HL-60 (cell line): ENCODE measurements around the gene NKD1.

Experiments used
- DNase-seq, 2 experiments: peaks; one replicate each; pipeline ENCODE4 v3.0.0-alpha.2; 2010 to 2020; ENCODE audit warnings: low read depth in 1 of 2, low spot score in 1 of 2
- H3K27ac ChIP-seq: fragments of 250-450 bp; sonication (Bioruptor Pico); replicated peaks from 2 replicates; pipeline ENCODE4 v1.5.1; 2020; ENCODE audit warnings: mild to moderate bottlenecking, moderate library complexity
- H3K27me3 ChIP-seq: fragments of 250-450 bp; sonication (Bioruptor Pico); 2 replicates; pipeline ENCODE4 v1.5.1; 2021; ENCODE audit warnings: mild to moderate bottlenecking, moderate library complexity; ENCODE audit not compliant: insufficient read depth, poor library complexity, severe bottlenecking
- H3K4me3 ChIP-seq: replicated peaks from 2 replicates; pipeline ENCODE4 v1.5.1; 2011; ENCODE audit warnings: mild to moderate bottlenecking, control low read depth, low read length; ENCODE audit not compliant: insufficient read depth
- CTCF ChIP-seq: IDR thresholded peaks from one replicate; pipeline ENCODE4 v1.5.1; 2011; ENCODE audit warnings: low read length, control low read depth, inconsistent platforms; ENCODE audit not compliant: insufficient read depth
- GABPA ChIP-seq: IDR thresholded peaks from 2 replicates; pipeline ENCODE4 v1.6.1; 2012; ENCODE audit warnings: low read depth
- POLR2AphosphoS5 ChIP-seq: IDR thresholded peaks from 2 replicates; pipeline ENCODE4 v1.6.1; 2012; ENCODE audit warnings: low read depth
- SPI1 ChIP-seq: IDR thresholded peaks from 2 replicates; pipeline ENCODE4 v1.6.1; 2012; ENCODE audit warnings: low read depth, mild to moderate bottlenecking, borderline replicate concordance
- TF ChIP-seq, protein P1 (sequence below): IDR thresholded peaks from 2 replicates; pipeline ENCODE4 v1.6.1; 2012; ENCODE audit warnings: low read depth; ENCODE audit not compliant: insufficient replicate concordance

NKD1 gene

DNA sequence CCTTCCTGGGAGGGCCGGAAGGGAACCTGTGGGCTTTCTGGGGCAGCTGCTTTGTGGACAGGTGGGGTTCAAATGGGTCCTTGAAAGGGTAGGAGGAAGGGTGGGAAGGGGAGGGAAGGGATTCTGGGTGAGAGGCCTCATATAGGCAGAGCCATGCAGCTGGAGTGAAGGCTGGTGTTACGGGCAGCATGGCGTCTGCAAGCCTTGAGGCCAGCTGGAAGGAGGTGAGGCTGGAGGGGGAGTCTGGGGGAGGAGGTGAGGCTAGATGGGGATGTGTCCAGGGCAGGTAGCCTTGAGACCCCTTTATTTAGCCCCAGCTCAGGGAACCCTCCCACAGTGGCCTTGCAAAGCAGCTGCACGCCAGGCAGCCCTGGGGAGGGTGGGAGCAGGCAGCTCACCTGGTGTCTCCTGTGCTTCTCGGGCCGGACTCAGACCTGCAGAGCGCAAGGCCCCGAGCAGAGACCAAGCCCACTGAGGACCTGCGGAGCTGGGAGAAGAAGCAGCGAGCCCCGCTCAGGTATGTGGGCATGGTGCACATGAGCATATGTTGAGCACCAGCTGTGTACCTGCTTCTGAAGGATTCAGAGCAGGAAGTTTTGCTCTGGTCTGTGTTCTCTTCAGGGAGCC lies 82.3 kb downstream of the NKD1 start:
- H3K4me3 ChIP-seq, result no peak overlapping the region
- TF ChIP-seq GABPA (no peak), POLR2AphosphoS5 (no peak), CTCF (no peak), SPI1 (no peak)
- no peak for DNase-seq
- no peak overlapping the region for H3K27ac ChIP-seq
- no peaks in the 10 kb centered on the region for H3K27me3 ChIP-seq

DNA sequence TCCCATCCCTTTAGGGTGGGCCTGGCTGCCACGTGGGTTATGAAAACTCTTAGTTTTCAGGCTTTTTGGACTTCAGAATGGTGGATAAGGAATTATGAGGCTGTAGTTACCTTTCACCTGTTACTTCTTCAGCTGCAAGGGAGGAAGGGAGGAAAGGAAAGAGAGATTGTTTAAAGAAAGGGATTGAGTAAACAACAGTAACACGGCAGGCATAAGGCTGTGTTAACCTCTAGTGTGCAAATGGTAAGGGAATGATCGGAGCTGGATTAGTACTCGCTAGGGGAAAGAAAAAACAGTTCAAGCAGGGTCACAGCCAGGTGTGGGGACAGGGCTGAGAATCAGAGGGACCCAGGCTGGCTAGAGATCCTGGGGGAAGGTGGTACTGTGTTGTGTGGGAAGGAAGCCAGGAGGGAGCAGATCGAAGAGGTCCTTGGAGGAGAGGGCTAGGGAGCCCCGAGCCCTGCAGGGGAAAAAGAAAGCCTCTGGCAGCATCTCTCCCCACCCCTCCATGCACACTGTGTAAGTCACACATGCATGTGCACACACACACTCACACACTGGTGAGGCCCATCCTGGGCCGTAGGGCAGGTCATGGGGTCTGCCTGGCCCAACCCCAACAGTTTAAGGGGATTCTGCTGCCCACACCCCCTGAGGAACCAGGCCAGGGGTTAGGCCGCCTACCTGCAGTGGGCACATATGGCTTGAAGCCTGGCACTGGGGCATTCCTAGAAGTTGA lies 83.2 kb downstream of the NKD1 start:
- Histone ChIP-seq H3K27me3 (no peaks in the 10 kb centered on the region), H3K4me3 (no peak overlapping the region), H3K27ac (no peak overlapping the region)
- TF ChIP-seq POLR2AphosphoS5 (no peak), SPI1 (no peak), GABPA (no peak), CTCF (no peak)
- TF ChIP-seq, protein P1, sequence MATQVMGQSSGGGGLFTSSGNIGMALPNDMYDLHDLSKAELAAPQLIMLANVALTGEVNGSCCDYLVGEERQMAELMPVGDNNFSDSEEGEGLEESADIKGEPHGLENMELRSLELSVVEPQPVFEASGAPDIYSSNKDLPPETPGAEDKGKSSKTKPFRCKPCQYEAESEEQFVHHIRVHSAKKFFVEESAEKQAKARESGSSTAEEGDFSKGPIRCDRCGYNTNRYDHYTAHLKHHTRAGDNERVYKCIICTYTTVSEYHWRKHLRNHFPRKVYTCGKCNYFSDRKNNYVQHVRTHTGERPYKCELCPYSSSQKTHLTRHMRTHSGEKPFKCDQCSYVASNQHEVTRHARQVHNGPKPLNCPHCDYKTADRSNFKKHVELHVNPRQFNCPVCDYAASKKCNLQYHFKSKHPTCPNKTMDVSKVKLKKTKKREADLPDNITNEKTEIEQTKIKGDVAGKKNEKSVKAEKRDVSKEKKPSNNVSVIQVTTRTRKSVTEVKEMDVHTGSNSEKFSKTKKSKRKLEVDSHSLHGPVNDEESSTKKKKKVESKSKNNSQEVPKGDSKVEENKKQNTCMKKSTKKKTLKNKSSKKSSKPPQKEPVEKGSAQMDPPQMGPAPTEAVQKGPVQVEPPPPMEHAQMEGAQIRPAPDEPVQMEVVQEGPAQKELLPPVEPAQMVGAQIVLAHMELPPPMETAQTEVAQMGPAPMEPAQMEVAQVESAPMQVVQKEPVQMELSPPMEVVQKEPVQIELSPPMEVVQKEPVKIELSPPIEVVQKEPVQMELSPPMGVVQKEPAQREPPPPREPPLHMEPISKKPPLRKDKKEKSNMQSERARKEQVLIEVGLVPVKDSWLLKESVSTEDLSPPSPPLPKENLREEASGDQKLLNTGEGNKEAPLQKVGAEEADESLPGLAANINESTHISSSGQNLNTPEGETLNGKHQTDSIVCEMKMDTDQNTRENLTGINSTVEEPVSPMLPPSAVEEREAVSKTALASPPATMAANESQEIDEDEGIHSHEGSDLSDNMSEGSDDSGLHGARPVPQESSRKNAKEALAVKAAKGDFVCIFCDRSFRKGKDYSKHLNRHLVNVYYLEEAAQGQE, result no peak
- no peak for DNase-seq

- no peak for DNase-seq
- H3K27ac ChIP-seq, result no peak overlapping the region
- no peaks in the 10 kb centered on the region for H3K27me3 ChIP-seq
- H3K4me3 ChIP-seq, result no peak overlapping the region
- TF ChIP-seq, protein P1, result no peak
- no peak for TF ChIP-seq SPI1
- no peak for TF ChIP-seq CTCF
- no peak for TF ChIP-seq GABPA
- no peak for TF ChIP-seq POLR2AphosphoS5
Observed at GRCh38 chr16:50631985-50632576, 83.9 kb downstream of the NKD1 start.
